T-helper 2 cell treated with Interferon-gamma antibody and Interleukin-4, amounts not matched to agents 5 μg/mL and 100 μg/mL, for 36 hours (primary cell): ENCODE data around the gene CDKN2B.

Experiments used
- DNase-seq: peaks from one replicate; pipeline ENCODE4 v3.0.0; 2021; ENCODE audit warnings: low spot score
- H3K27ac Mint-ChIP-seq: one replicate; pipeline ENCODE4 v1.8.0; 2021; ENCODE audit warnings: mild to moderate bottlenecking, mixed read lengths
- H3K27me3 Mint-ChIP-seq: one replicate; pipeline ENCODE4 v1.8.0; 2021; ENCODE audit warnings: low read depth, mixed read lengths
- H3K36me3 Mint-ChIP-seq: one replicate; pipeline ENCODE4 v1.8.0; 2021; ENCODE audit warnings: low read depth, mixed read lengths
- H3K4me1 Mint-ChIP-seq: one replicate; pipeline ENCODE4 v1.8.0; 2021; ENCODE audit warnings: low read depth, mixed read lengths
- H3K4me3 Mint-ChIP-seq: one replicate; pipeline ENCODE4 v1.8.0; 2022; ENCODE audit warnings: mild to moderate bottlenecking, moderate library complexity, mixed read lengths
- H3K9me3 Mint-ChIP-seq: one replicate; pipeline ENCODE4 v1.8.0; 2021; ENCODE audit warnings: mixed read lengths

The CDKN2B gene

GRCh38 chr9:21976334-21976875 is 32.7 kb downstream of the CDKN2B start:
- no peak for DNase-seq
- Mint-ChIP-seq H3K27me3 (peaks cover 88% of the 10 kb centered on the region), H3K36me3 (no peaks in the 10 kb centered on the region), H3K27ac (no peak overlapping the region), H3K9me3 (no peaks in the 10 kb centered on the region), H3K4me1 (peaks cover 30% of the 10 kb centered on the region), H3K4me3 (peak overlapping the region; percentile 11)

- Mint-ChIP-seq H3K4me1 (peaks cover 34% of the 10 kb centered on the region), H3K27ac (peak overlapping the region; percentile 69), H3K27me3 (peaks cover 94% of the 10 kb centered on the region), H3K9me3 (no peaks in the 10 kb centered on the region), H3K36me3 (peaks cover 10% of the 10 kb centered on the region), H3K4me3 (peak overlapping the region; percentile 88)
- DNase-seq: peak; percentile 49
These were observed 34.2 kb downstream of the CDKN2B start for GRCh38 chr9:21974722-21975409.

GRCh38 chr9:21974343-21974721 is 34.8 kb downstream of the CDKN2B start:
- Mint-ChIP-seq H3K36me3 (peaks cover 12% of the 10 kb centered on the region), H3K4me1 (peaks cover 31% of the 10 kb centered on the region), H3K27ac (no peak overlapping the region), H3K27me3 (peaks cover 94% of the 10 kb centered on the region), H3K9me3 (peaks cover under 1% of the 10 kb centered on the region), H3K4me3 (peak overlapping the region; percentile 88)
- no peak for DNase-seq

DNA sequence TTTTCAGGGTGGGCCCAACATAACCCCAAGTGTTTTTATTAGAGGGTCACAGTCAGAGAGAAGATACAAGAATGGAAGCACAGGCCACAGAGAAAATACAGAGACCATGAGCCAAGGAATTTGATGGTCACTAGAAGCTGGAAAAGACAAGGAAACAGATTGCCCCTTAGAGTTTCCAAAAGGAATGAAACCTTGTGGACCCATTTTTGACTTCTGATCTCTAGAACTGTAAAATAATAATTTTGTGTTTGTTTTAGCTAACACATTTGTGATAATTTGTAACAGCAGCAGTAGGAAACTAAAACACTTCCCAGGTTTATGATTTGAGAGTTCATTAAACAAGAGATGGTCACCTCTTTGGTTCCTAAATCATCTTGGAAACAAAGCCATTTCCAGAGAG is 36.7 kb downstream of the CDKN2B start:
- peaks cover 40% of the 10 kb centered on the region for H3K4me1 Mint-ChIP-seq
- DNase-seq: no peak
- H3K36me3 Mint-ChIP-seq: peaks cover 24% of the 10 kb centered on the region
- no peak overlapping the region for H3K27ac Mint-ChIP-seq
- H3K4me3 Mint-ChIP-seq: no peak overlapping the region
- peaks cover 95% of the 10 kb centered on the region for H3K27me3 Mint-ChIP-seq
- H3K9me3 Mint-ChIP-seq: peaks cover 9% of the 10 kb centered on the region

DNA sequence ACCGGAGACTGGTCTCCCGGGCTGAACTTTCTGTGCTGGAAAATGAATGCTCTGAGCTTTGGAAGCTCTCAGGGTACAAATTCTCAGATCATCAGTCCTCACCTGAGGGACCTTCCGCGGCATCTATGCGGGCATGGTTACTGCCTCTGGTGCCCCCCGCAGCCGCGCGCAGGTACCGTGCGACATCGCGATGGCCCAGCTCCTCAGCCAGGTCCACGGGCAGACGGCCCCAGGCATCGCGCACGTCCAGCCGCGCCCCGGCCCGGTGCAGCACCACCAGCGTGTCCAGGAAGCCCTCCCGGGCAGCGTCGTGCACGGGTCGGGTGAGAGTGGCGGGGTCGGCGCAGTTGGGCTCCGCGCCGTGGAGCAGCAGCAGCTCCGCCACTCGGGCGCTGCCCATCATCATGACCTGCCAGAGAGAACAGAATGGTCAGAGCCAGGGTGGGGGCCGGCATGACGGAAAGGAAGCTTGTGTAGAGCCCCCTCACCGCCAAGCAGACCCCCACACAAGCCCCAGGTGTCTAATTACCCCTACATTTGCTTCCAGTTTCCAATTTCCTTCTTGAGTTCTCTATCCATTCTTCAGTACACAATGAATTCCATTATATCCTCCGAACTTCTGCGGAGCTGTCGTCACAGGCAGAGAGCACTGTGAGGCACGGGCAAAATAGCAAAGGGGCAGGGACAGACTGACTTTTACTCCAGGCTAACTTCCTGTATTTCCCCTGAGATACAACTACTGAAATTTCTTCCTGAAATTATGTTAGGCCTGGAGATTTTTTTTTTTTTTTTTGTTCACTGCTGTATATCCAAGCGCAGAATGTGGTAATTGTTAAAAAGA is 38.1 kb downstream of the CDKN2B start:
- Mint-ChIP-seq H3K27ac (peak overlapping the region; percentile 13), H3K9me3 (peaks cover 9% of the 10 kb centered on the region), H3K36me3 (peaks cover 29% of the 10 kb centered on the region), H3K27me3 (peaks cover 95% of the 10 kb centered on the region), H3K4me1 (peaks cover 43% of the 10 kb centered on the region), H3K4me3 (no peak overlapping the region)
- no peak for DNase-seq

DNA sequence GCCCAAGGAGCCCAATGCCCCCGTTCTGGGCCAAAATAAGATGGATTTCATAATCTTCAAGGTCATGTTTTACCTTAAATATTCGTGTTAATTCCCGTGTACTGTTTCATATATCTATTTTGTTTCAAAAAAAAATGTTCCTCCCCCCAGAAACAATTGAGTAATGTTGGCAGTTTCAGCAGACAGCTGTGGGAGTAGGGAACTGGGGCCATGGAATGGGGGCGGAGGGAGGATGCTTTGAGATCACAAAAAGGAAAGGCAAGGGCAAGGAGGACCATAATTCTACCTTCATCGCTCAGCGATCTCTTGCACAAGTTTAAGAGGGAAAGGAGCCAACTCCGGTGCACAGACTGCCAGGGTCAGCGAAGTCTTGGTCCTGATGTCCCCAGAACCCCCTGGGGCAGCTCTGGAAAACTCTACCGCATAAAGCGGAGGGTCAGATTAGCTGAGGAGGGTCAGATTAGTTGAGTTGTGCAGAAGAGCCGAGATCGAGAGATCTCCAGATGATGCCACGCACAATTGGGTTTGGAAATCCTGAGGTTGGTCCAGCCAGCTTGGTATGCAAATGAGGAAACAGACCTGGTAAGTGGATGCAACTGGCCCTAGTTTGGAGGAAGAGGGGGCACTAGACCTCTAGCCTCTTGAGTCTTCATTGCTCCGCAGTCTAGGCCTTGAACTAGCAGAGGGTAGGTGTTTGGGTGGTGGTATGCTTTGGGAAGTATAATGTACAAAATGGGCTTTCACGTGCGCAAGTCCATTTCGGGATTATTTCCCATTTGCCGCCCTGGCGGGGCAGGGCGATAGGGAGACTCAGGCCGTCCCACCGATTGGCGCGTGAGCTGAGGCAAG is 38.9 kb downstream of the CDKN2B start:
- no peak for DNase-seq

GRCh38 chr9:21969011-21969940 is 39.8 kb downstream of the CDKN2B start:
- Mint-ChIP-seq H3K4me3 (peak overlapping the region; percentile 58), H3K4me1 (peaks cover 45% of the 10 kb centered on the region), H3K27ac (peak overlapping the region; percentile 83), H3K9me3 (peaks cover 9% of the 10 kb centered on the region), H3K27me3 (peaks cover 94% of the 10 kb centered on the region), H3K36me3 (peaks cover 34% of the 10 kb centered on the region)
- DNase-seq: no peak

More for the DNA sequence above, 38.9 kb downstream of the CDKN2B start:
- H3K4me3 Mint-ChIP-seq: no peak overlapping the region
- H3K36me3 Mint-ChIP-seq: peaks cover 34% of the 10 kb centered on the region
- H3K27ac Mint-ChIP-seq: peak overlapping the region; percentile 58
- peaks cover 95% of the 10 kb centered on the region for H3K27me3 Mint-ChIP-seq
- H3K9me3 Mint-ChIP-seq: peaks cover 9% of the 10 kb centered on the region
- H3K4me1 Mint-ChIP-seq: peaks cover 47% of the 10 kb centered on the region

DNA sequence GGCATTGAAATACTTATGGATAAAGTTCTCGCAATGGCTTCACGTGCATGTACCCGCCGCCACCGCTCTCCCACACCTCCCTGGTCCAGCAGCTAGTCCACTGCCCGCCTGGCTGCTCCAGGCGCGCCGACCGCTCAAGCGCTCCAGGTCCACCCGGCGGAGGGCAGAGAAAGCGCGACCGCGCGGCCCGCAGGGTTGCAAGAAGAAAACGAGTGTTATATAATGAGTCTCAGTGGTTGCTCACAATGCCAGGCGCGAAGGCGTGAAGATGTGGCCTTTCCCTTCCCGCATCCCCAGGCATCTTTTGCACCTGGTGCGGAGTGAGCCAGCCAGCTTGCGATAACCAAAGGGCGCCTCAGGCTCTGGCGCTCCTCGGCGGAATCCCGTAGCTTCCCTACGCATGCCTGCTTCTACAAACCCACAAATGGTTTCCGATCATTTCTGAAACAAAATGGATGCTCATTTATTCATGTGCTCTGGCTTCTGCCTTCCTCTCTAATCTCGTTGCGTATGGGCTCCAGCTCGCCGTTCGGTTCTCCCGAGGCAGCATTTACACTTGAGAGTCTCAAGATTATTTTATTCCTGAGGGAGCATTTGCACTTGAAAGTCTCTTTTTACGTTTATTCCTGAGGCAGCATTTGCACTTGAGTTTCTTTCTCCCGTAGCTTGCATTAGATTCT is 40.6 kb downstream of the CDKN2B start:
- DNase-seq: no peak
- Mint-ChIP-seq H3K4me1 (peaks cover 43% of the 10 kb centered on the region), H3K36me3 (peaks cover 34% of the 10 kb centered on the region), H3K4me3 (peak overlapping the region; percentile 58), H3K9me3 (peaks cover 9% of the 10 kb centered on the region), H3K27me3 (peaks cover 94% of the 10 kb centered on the region), H3K27ac (peak overlapping the region; percentile 83)

- peaks cover 34% of the 10 kb centered on the region for H3K36me3 Mint-ChIP-seq
- DNase-seq: no peak
- peaks cover 95% of the 10 kb centered on the region for H3K27me3 Mint-ChIP-seq
- peak overlapping the region; percentile 83 for H3K27ac Mint-ChIP-seq
- H3K4me3 Mint-ChIP-seq: peak overlapping the region; percentile 30
- peaks cover 39% of the 10 kb centered on the region for H3K4me1 Mint-ChIP-seq
- H3K9me3 Mint-ChIP-seq: peaks cover 9% of the 10 kb centered on the region
These were observed 41.4 kb downstream of the CDKN2B start for GRCh38 chr9:21967702-21968101.

DNA sequence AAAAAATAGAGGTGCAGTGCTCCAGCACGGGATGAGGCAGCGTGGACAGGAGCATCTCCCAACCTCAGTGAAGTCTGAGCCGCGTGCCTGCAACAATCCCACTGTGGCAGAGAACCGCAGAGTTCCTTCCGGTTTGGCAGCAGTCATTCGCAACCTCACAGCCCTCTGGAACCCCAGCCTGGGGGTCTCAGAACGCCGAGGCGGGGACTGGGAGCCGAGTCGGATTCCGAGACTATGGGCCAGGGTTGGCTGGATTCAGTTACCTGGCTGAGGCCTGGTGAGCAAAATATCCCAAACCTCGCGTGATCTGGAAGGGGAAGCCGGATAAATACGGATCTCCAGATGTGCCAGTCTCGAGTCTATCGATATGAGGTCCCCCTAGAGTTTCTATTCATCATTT is 41.9 kb downstream of the CDKN2B start:
- Mint-ChIP-seq H3K27me3 (peaks cover 92% of the 10 kb centered on the region), H3K4me1 (peaks cover 35% of the 10 kb centered on the region), H3K36me3 (peaks cover 34% of the 10 kb centered on the region), H3K9me3 (peaks cover 10% of the 10 kb centered on the region), H3K27ac (peak overlapping the region; percentile 53), H3K4me3 (no peak overlapping the region)
- DNase-seq: no peak

DNA sequence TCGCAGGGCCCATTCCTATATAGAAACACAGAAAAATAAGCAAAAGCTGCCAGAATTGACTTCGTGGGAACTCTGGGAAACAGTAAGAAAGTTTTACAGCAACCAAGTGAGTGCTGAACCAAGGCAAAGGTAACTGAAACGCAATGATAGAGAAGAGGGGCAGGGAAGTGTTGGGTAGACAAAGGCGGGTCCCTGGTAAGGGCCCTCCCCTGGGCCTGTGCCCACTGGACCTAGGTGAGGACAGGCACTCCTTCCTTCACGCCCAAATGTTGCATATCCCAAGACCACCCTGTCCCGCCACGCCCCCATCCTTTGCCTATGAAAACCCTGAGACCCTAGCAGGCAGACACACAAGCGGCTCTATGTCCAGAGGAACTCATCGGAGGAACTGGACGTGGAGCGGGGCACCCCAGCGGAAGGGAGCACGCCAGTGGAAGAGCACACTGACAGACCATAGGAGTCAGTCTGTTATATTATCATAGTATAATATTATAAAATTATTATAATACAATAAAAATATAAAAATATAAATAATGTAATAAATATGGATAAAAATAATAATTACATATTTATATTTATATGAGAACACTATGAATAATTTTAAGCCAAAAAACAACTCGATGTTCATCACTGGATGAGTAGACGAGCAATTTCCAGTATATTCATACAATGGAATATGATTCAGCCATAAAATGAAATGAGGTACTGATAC is 42.8 kb downstream of the CDKN2B start:
- peaks cover 12% of the 10 kb centered on the region for H3K9me3 Mint-ChIP-seq
- no peak for DNase-seq
- H3K4me1 Mint-ChIP-seq: peaks cover 35% of the 10 kb centered on the region
- peaks cover 92% of the 10 kb centered on the region for H3K27me3 Mint-ChIP-seq
- H3K27ac Mint-ChIP-seq: peak overlapping the region; percentile 53
- no peak overlapping the region for H3K4me3 Mint-ChIP-seq
- H3K36me3 Mint-ChIP-seq: peaks cover 34% of the 10 kb centered on the region

GRCh38 chr9:21965401-21965951 is 43.6 kb downstream of the CDKN2B start:
- peaks cover 12% of the 10 kb centered on the region for H3K9me3 Mint-ChIP-seq

More at GRCh38 chr9:21965401-21965951, 43.6 kb downstream of the CDKN2B start:
- H3K36me3 Mint-ChIP-seq: peaks cover 30% of the 10 kb centered on the region
- H3K4me1 Mint-ChIP-seq: peaks cover 33% of the 10 kb centered on the region
- peak; percentile 49 for DNase-seq
- H3K4me3 Mint-ChIP-seq: peak overlapping the region; percentile 69
- H3K27ac Mint-ChIP-seq: peak overlapping the region; percentile 37
- H3K27me3 Mint-ChIP-seq: peaks cover 91% of the 10 kb centered on the region
